Amygdala (tissue), 56 donors: ENCODE data around the gene SESN3.
"Not testable (repeated sequence)": the region's sequence is repeated elsewhere in the genome, so short reads cannot be mapped to it uniquely, and the experiment has no call there.

Source experiments
- DNase-seq, 56 donors: peaks; one replicate each; lab custom pipeline; 2025; lab: John Stamatoyannopoulos, UW

Gene SESN3

GRCh38 chr11:95156133-95156721, 74.8 kb downstream of the SESN3 start:
- DNase-seq = no peak

GRCh38 chr11:95155385-95155784, 75.6 kb downstream of the SESN3 start:
- DNase-seq = no peak

DNA sequence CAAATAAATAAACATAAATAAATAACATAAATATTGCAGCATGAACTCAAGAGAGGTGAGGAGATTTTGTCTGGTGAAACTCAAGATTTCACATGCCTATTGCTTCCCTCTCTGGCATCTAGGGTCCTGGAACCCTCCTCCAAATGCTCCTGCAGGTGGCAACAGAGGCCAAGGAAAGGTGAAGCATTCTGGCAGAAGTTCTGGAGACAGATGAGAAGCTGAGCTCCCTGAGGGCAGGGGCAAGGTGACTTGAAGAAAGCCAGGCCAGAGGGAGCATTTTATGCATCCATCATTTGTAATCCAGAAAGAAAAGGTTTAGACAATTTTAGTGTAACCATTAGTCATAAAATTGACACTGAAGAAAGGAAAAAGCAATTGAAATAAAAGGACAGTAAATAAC, 76.5 kb downstream of the SESN3 start:
- peak in 8 of 56 donors; percentile 7 to 29 (median 16) for DNase-seq

GRCh38 chr11:95153857-95154246, 77.2 kb downstream of the SESN3 start:
- DNase-seq = no peak

DNA sequence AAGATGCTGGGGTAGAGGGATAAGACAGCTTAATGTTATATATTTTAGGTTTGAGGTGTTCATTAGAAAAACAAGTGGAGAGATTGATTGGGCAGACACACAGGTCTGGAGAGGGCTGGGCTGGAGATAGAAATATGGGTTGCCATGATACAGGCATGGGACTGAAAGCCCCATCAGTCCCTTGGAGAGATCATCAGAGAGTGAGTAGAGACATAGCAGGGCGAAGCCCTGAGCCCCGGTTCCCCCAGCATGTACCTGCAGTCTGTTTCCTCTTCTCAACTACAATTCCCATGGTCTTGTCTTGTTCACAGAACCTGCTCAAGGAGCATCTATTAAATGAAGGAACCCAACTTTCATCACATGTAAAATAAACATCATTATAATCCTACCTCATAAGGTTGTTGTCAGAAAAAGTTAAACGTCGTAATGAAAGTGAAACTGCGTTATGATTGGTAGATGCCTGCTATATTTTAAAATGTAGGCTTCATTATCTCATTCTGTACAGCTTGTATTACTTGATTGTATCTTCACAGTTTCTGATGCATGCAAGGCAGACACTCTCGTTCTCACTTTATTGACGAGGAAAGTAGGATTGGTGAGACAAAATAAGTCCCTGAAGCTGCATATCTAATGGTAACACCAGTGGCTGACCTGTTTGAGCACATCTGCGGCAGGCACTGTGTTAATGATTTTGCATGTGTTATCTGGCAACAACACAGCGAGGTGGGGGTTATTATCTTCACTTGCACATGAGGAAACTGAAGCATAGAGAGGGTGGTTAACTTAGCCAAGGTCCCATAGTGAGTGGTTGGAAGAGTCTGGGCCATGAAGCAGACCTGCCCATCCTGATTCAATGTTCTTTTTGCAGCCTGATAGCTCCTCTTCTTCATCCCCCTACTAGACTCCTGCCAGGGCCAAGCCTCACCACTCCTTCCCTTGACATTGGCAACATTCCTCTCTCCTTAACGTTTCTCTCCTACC, 77.8 kb downstream of the SESN3 start:
- no peak for DNase-seq

- peak in 55 of 56 donors; percentile 37 to 94 (median 84) for DNase-seq
Measured at GRCh38 chr11:95150956-95151684, 79.9 kb downstream of the SESN3 start.

DNA sequence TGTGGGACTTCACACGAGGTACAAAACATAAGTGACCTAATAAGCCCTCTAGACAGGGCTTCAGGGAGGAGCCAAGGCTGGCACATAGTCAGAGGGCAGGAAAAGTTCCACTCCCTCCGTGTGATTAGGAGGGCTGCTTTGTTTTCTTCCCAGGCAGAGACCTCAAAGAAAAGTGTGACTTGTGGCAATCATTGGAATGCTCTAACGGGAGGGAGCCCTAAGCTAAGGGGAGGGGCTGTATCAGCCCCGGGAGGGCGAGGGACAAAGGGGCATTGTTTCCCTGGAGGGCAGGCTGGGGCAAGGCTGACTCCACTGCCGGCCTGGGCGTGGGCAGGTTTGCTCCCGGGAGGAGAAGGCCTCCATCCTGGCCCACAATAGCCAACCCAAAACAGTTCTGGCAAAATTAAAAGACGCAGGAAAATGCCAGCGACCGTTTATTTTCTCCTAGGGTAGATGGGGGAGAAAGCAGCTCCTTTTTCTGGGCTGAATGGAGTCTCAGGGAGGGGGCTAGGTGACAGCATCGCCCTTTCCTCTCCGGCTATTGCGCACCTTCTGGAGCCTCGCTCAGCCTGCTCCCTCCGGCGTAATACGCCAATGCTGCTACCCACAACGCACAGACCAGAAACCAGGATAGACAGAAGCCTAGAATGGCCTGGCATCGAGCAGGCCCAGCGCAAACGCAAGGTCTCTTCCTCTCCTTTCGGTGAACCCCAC, 81.2 kb downstream of the SESN3 start:
- DNase-seq = peak in 51 of 56 donors; percentile 16 to 84 (median 55)

DNA sequence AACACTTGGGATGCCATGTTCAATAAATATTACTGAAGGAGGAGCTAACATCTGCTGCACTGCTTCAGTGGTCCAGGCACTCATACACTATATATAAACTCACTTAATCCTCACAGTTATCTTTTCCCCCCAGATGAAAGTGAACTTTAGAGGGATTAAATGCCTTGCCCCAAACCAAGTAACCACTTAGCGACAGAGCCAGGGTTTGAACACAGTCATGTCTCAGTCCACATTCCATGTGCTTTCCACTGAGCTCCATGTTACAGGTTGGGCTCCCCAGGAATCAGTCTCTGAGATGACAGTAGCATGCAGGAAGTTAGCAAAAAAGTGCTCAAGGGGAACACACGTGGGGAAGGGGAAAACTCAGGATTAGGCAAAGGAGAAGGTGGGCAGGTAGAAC, 82.1 kb downstream of the SESN3 start:
- DNase-seq = no peak

- DNase-seq = no peak
Measured at GRCh38 chr11:95148406-95148805, 82.6 kb downstream of the SESN3 start.

- DNase-seq = peak in 18 of 56 donors; percentile 4 to 48 (median 28)
Measured at GRCh38 chr11:95147364-95147905, 83.6 kb downstream of the SESN3 start.

DNA sequence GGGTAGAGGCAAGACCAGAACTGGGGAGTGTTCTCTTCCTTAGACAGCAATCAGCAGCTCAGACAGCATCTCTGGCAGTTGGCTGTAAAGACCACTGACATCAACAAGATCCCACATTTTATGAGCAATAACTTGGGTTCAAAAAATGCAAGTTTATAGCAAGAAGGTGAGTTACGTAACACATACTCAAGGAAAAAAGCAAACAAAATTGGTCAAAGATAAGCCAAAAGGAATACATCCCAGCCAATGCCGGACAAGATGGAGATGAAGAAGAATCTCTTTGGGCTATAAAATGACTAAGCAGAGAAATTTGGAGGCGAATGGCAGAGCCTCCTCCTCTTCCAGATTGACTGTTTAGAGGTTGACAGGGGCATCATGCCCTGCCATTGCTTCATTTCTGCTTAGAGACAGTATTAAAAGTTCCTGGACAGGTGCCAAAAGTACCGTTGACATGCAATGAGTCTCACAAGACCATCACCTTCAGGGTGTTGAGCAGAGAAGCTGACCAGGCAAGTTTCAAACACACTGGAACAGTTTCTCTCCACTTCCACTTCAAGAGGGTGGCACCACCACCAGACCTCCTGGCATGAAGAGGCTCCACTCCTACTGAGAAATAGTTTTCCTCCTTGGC, 85.5 kb downstream of the SESN3 start:
- DNase-seq = no peak

DNA sequence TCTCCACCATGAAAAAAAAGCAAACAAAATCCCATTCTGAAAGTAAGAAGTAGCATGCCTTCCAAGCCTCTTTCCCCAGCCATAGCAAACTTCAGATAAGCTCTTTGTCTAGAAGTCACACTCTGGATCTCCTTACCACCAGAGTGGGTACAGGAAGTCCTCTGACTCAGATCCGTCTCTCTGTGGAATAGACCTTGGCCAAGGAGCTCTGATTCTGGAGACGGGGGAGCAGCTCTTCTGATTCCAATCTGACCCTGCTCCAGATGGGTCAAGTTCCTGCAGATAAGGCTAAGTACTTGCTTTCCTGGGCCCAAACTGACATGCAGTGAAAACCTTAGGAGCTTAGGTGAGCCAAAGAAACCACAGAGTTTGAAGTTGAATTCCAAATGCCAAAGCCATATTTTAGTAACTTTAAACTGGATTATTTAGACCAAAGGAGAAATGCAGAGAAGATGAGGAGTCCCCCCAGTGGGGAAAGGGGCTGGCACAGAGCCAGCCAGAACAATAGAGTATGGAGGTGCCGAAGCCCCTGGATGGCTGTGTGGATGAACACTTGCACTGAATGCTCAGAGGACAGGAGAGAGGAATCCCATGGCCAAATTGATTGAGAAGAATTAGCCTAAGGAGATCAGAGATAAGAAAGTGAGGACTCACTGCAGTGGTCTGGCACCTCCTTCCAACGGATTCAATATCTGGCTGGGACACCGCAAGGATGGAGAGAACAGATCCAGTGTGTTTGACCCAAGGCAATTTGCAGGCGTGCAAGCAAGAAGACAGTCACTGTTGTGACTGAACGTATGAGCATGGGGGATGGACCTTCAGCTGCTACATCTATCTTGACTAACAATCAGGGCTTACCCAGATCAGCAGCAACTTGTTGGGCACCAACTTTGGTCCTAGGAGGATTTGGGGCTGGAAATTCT, 86.4 kb downstream of the SESN3 start:
- DNase-seq = no peak

GRCh38 chr11:95143106-95143681, 87.8 kb downstream of the SESN3 start:
- DNase-seq = no peak

GRCh38 chr11:95142431-95142830, 88.6 kb downstream of the SESN3 start:
- DNase-seq = no peak

DNA sequence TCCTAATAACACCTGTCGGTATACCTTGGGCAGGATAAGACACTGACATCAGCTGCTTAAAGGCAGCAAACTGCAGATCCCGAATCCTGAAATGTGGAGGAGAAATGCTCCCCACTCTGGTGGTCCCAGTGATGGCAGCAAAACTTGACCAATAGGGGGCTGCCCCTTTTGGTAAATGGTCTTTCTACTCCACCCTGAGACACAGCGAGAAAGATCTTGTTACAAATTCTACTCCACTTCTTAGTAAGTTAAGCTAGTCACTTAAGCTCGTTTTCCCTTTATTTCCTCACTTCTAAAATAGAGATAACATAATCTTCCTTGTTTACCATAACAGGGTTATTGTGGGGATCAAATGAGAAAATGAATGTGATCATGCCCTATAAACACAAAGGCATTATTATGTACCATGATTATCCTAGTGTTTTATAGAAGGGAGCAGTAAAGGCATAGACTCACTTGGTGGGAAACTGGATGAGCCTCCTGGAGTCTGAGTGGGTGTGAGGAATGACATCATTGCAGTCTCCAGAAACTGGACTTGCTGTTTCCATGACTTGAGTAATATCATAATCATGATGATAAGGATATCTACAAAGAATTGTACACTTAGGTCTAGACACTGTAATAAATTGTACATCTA, 90.5 kb downstream of the SESN3 start:
- no peak for DNase-seq

DNA sequence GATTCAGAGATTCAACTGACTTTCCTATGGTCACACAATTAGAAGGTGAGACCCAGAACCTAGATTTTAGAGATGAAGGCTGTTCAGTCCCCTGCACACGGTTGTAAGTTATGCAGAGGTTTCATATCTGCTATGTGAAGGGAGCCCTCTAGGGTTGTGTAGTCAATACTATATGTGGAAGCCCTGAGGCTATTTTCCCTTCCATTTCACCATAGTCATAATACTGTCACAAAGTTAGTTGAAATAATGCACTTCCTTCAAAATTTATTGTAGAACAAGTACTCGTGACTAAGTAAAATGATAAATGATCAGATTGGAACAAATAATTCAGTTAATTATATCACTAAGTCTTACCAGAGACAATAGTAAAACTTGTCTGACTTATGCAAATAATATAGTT, 92.6 kb downstream of the SESN3 start:
- DNase-seq = no peak

GRCh38 chr11:95137299-95137698, 93.7 kb downstream of the SESN3 start:
- no peak for DNase-seq

DNA sequence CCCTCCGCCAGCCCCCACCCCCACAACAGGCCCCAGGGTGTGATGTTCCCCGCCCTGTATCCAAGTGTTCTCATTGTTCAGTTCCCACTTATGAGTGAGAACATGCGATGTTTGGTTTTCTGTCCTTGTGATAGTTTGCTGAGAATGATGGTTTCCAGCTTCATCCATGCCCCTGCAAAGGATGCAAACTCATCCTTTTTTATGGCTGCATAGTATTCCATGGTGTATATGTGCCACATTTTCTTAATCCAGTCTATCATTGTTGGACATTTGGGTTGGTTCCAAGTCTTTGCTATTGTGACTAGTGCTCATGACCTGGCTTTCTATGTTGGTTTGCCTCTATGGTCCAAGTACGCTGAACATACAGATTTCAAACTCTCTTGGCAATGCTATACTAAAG, 94.3 kb downstream of the SESN3 start:
- not testable (repeated sequence) for DNase-seq
